ENCODE results near the gene PRKACA.

PRKACA gene

DNA sequence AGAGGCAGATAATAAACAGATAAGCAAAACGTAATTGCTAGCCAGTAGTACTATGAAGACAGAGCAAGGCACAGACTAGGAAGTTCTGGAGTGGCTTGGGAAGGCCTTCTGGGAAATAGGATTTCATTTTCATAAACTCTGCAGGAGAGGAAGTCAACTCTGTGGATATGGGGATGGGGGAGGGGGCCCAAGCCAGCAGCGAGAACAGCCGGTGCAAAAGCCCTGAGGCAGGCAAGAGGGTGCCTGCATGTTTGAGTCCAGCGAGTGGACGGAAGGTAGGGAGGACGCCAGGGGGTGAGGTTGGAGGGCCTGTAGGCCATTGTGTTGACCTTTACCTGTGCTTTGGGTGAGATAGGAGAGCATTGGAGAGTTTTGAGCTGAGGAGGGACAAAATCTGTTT, 27.8 kb upstream of the PRKACA start:
- Histone ChIP-seq H3K36me3 (peaks cover under 1% of the 10 kb centered on the region; the same call in 1 of the 2 replicates), H3K4me1 (peaks cover 6% of the 10 kb centered on the region), H3K4me3 (ENCODE audit: low read depth, low read length) (no peak overlapping the region), H3K27me3 (no peaks in the 10 kb centered on the region), H3K9me3 (no peaks in the 10 kb centered on the region)
- TF ChIP-seq, protein P1, sequence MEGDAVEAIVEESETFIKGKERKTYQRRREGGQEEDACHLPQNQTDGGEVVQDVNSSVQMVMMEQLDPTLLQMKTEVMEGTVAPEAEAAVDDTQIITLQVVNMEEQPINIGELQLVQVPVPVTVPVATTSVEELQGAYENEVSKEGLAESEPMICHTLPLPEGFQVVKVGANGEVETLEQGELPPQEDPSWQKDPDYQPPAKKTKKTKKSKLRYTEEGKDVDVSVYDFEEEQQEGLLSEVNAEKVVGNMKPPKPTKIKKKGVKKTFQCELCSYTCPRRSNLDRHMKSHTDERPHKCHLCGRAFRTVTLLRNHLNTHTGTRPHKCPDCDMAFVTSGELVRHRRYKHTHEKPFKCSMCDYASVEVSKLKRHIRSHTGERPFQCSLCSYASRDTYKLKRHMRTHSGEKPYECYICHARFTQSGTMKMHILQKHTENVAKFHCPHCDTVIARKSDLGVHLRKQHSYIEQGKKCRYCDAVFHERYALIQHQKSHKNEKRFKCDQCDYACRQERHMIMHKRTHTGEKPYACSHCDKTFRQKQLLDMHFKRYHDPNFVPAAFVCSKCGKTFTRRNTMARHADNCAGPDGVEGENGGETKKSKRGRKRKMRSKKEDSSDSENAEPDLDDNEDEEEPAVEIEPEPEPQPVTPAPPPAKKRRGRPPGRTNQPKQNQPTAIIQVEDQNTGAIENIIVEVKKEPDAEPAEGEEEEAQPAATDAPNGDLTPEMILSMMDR (IDR thresholded peaks at IDR 0.05; ENCODE audit: low read depth, low read length): no peak
- no peak for DNase-seq

DNA sequence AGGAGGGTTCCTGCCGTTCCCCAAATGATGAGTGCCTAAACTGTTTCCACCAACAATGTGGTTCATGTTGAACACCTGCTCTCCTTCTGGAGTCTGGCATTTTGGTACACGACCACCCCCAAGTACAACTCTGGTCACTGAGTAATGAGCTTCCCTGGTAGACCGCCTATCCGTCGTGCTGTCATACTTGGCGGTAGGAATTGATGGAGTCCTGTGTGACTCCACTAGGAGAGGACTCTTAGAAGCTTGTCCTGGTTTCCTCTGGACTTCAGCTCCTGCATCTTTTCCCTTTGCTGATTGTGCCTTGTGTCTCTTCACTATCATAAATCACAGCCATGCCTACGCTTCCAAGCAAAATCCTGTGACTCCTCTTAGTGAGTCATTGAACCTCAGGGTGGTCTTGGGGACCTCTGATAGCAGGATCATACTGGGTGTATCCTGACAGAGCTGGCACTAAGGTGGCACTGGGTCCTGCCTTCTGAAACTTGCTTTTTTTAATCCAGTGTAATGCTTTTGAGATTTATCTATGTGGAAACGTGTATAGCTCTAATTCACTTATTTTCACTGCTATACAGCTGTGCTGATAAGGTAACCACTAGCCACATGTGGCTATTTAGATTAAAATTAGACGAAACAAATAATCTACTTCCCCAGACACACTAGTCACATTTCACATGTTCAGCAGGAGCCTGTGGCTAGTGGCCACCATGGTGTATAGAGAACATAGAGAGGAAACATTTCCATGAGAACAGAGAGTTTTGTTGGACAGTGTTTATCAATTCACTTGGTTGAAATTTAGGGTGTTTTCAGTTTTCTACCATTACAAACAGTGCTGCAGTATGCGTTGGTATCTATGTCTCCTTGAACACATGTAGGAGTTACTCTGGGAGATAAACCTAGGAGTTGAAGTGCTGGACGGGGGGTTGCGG, 25.0 kb upstream of the PRKACA start:
- Histone ChIP-seq H3K27me3 (no peaks in the 10 kb centered on the region), H3K9me3 (no peaks in the 10 kb centered on the region), H3K4me3 (ENCODE audit: low read depth, low read length) (no peak overlapping the region), H3K36me3 (no peaks in the 10 kb centered on the region), H3K4me1 (no peaks in the 10 kb centered on the region; the same call in 1 of the 2 replicates)
- DNase-seq: no peak
- TF ChIP-seq, protein P1 (IDR thresholded peaks at IDR 0.05; ENCODE audit: low read depth, low read length): no peak

GRCh38 chr19:14141041-14141440, 23.5 kb upstream of the PRKACA start:
- no peaks in the 10 kb centered on the region for H3K36me3 ChIP-seq
- no peak overlapping the region for H3K4me3 ChIP-seq (ENCODE audit: low read depth, low read length)
- TF ChIP-seq, protein P1 (IDR thresholded peaks at IDR 0.05; ENCODE audit: low read depth, low read length): no peak

DNA sequence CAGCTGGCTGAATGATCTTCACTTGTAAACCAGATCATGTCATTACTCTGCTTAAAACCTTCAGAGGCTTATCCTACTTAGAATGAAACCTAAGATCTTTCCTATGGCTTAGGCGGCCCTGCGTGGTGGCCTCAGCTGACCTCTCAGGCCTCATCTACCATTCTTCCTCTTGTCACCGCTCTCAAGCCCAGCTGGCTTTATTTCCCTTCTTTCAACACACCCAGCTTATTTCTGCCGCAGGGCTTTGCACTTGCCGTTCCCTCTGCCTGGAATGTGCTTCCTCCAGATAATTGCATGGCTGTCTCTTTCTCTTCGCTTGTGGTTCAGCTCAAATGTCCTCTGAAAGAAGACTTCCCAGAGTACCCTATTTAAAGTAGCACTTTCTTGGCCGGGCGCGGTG, 22.4 kb upstream of the PRKACA start:
- H3K4me3 ChIP-seq (ENCODE audit: low read depth, low read length): no peak overlapping the region
- no peaks in the 10 kb centered on the region for H3K4me1 ChIP-seq
- TF ChIP-seq, protein P1 (IDR thresholded peaks at IDR 0.05; ENCODE audit: low read depth, low read length): no peak
- DNase-seq: no peak
- no peaks in the 10 kb centered on the region for H3K36me3 ChIP-seq
- H3K9me3 ChIP-seq: no peaks in the 10 kb centered on the region
- no peaks in the 10 kb centered on the region for H3K27me3 ChIP-seq

More at GRCh38 chr19:14141041-14141440, 23.5 kb upstream of the PRKACA start:
- Histone ChIP-seq H3K4me1 (no peaks in the 10 kb centered on the region; the same call in 1 of the 2 replicates), H3K27me3 (no peaks in the 10 kb centered on the region), H3K9me3 (no peaks in the 10 kb centered on the region)
- DNase-seq: no peak

DNA sequence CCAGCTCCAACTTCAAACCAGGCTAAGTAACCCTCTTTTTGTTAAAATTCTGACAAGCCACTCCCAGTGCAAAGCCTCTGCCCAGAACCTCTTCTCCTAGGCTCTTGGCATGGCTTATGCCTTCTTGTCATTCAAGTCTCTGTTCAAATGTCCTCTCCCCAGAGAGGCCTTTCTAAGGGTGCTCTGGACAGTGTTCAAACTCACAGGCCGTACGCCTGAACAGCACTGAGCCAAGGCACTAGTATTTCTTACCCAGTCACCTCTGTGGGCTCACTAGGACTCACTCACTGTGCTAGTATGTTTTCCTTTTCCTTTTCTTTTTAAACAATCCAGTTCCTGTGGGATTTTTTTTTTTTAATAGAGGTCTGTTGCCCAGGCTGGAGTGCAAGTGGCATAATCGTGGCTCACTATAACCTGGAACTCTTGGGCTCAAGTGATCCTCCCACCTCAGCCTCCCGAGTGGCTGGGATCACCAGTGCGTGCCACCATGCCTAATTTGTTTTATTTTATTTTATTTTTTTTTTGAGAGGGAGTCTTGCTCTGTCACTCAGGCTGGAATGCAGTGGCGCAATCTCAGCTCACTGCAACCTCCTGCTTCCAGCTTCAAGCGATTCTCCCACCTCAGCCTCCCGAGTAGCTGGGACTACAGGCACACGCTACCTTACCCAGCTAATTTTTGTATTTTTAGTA, 21.2 kb upstream of the PRKACA start:
- H3K36me3 ChIP-seq: no peaks in the 10 kb centered on the region
- TF ChIP-seq, protein P1 (IDR thresholded peaks at IDR 0.05; ENCODE audit: low read depth, low read length): no peak
- H3K4me3 ChIP-seq (ENCODE audit: low read depth, low read length): no peak overlapping the region
- H3K27me3 ChIP-seq: no peaks in the 10 kb centered on the region
- no peak for DNase-seq
- no peaks in the 10 kb centered on the region for H3K4me1 ChIP-seq
- no peaks in the 10 kb centered on the region for H3K9me3 ChIP-seq

Data from BE2C (cell line).